Upper lobe of left lung (tissue), 4 donors: Measurements from ENCODE around the gene CALN1.

ENCODE experiments used
- CTCF ChIP-seq, 6 experiments: fragments of 450-650 bp in 4 of 6; fragments of 200-600 bp in 2 of 6; sonication (generic) in 2 of 6; IDR thresholded peaks; one replicate each; pipeline ENCODE4 v1.5.1; 2016 to 2019; ENCODE audit warnings: antibody characterized with exemption in 6 of 6
- EP300 ChIP-seq, 4 donors: sonication (generic); formaldehyde crosslinking; IDR thresholded peaks; one replicate each; pipeline ENCODE4 v1.5.1; 2017; ENCODE audit warnings: antibody characterized with exemption in 4 of 4, control low read depth in 2 of 4
- POLR2AphosphoS5 ChIP-seq, 2 donors: sonication (generic); formaldehyde crosslinking; IDR thresholded peaks; one replicate each; pipeline ENCODE4 v1.5.1; 2017; ENCODE audit warnings: antibody characterized with exemption in 2 of 2

DNA sequence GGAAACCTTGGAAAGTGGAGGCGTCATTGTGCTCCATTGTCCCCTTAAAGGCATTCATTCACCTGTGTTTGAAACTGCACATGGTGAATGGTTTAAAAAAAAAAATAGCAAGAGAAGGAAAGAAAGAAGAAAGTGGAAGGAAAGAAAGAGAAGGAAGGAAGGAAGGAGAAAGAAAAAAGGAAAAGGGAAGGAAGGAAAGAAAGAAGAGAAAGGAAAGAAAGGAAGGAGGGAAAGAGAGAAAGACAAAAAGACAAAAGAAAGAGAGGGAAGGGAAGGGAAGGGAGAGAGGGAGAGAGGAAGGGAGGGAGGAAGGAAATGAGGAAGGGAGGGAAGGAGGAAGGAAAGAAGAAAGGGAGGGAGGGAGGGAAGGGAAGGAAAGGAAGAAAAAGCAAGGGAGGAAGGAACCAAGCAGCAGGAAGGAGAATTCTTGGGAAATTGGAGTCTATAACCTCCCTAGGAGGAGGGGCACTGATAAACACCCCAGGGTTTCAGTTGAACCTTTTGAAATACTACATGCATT lies 66.9 kb downstream of the CALN1 start:
- TF ChIP-seq CTCF (IDR thresholded peaks at IDR 0.05) (no peak), POLR2AphosphoS5 (IDR thresholded peaks at IDR 0.05) (no peak), EP300 (IDR thresholded peaks at IDR 0.05) (no peak)
